H9 (cell line): ENCODE data around the gene SPDEF. TPM values are rescaled to one million over a fixed set of nuclear protein-coding genes. Genes with fewer than 3 reads are reported as not detected.

Source experiments
- DNase-seq: peaks from one replicate; pipeline ENCODE4 v3.0.0-alpha.2; 2017
- H2AFZ ChIP-seq: one replicate; pipeline ENCODE4 v1.6.1; 2013; ENCODE audit warnings: mild to moderate bottlenecking, low read length, control low read depth, moderate library complexity
- H2AK5ac ChIP-seq: 2 replicates; pipeline ENCODE4 v1.6.1; 2013; ENCODE audit warnings: low read length, control low read depth, mixed read lengths; ENCODE audit not compliant: insufficient read length
- H2BK120ac ChIP-seq: one replicate; pipeline ENCODE4 v1.6.1; 2013; ENCODE audit warnings: low read depth, mild to moderate bottlenecking, low read length, control low read depth, inconsistent platforms; ENCODE audit not compliant: poor library complexity, severe bottlenecking
- H2BK12ac ChIP-seq: 2 replicates; pipeline ENCODE4 v1.6.1; 2013; ENCODE audit warnings: low read length, control low read depth, mixed read lengths, low read depth; ENCODE audit not compliant: insufficient read length
- H2BK15ac ChIP-seq: 2 replicates; pipeline ENCODE4 v1.6.1; 2013; ENCODE audit warnings: low read depth, low read length, control low read depth
- H2BK20ac ChIP-seq: one replicate; pipeline ENCODE4 v1.6.1; 2013; ENCODE audit warnings: low read depth, mild to moderate bottlenecking, low read length, control low read depth, inconsistent platforms; ENCODE audit not compliant: poor library complexity, severe bottlenecking
- H2BK5ac ChIP-seq: 2 replicates; pipeline ENCODE4 v1.6.1; 2013; ENCODE audit warnings: low read length, control low read depth, mixed read lengths; ENCODE audit not compliant: insufficient read length
- H3K14ac ChIP-seq: 2 replicates; pipeline ENCODE4 v1.6.1; 2013; ENCODE audit warnings: low read length, control low read depth; ENCODE audit not compliant: insufficient read depth
- H3K18ac ChIP-seq: 2 replicates; pipeline ENCODE4 v1.6.1; 2013; ENCODE audit warnings: low read depth, mild to moderate bottlenecking, mixed read lengths, low read length, control low read depth; ENCODE audit not compliant: insufficient read length
- H3K23ac ChIP-seq: 2 replicates; pipeline ENCODE4 v1.6.1; 2013; ENCODE audit warnings: low read length, control low read depth, mixed read lengths, low read depth; ENCODE audit not compliant: insufficient read length
- H3K23me2 ChIP-seq: 2 replicates; pipeline ENCODE4 v1.6.1; 2013; ENCODE audit warnings: low read depth, mild to moderate bottlenecking, mixed read lengths, low read length, control low read depth; ENCODE audit not compliant: insufficient read length, poor library complexity, severe bottlenecking
- H3K27ac ChIP-seq: 2 replicates; pipeline ENCODE4 v1.5.1; 2013; ENCODE audit warnings: low read length, control low read depth, mixed read lengths, low read depth; ENCODE audit not compliant: insufficient read length
- H3K27me3 ChIP-seq: 2 replicates; pipeline ENCODE4 v1.6.1; 2013; ENCODE audit warnings: low read length, control low read depth, inconsistent platforms; ENCODE audit not compliant: insufficient read depth
- H3K4ac ChIP-seq: 2 replicates; pipeline ENCODE4 v1.6.1; 2013; ENCODE audit warnings: low read depth, mild to moderate bottlenecking, control low read depth, inconsistent platforms, low read length, moderate library complexity
- H3K4me1 ChIP-seq: 2 replicates; pipeline ENCODE4 v1.6.1; 2013; ENCODE audit warnings: low read length, control low read depth, inconsistent platforms; ENCODE audit not compliant: insufficient read depth
- H3K4me2 ChIP-seq: 2 replicates; pipeline ENCODE4 v1.6.1; 2013; ENCODE audit warnings: low read length, control low read depth, mixed read lengths; ENCODE audit not compliant: insufficient read length, insufficient read depth
- H3K56ac ChIP-seq: 2 replicates; pipeline ENCODE4 v1.6.1; 2013; ENCODE audit warnings: low read depth, mild to moderate bottlenecking, mixed read lengths, low read length, control low read depth; ENCODE audit not compliant: insufficient read length
- H3K79me1 ChIP-seq: 2 replicates; pipeline ENCODE4 v1.6.1; 2013; ENCODE audit warnings: low read depth, mild to moderate bottlenecking, moderate library complexity, low read length, control low read depth, inconsistent platforms; ENCODE audit not compliant: insufficient read depth, poor library complexity, severe bottlenecking
- H3K79me2 ChIP-seq: 2 replicates; pipeline ENCODE4 v1.6.1; 2013; ENCODE audit warnings: low read length, control low read depth, inconsistent platforms; ENCODE audit not compliant: insufficient read depth
- H3K9ac ChIP-seq: 2 replicates; pipeline ENCODE4 v1.6.1; 2013; ENCODE audit warnings: low read length, control low read depth, mixed read lengths; ENCODE audit not compliant: insufficient read length; ENCODE audit errors: extremely low read depth
- H3K9me3 ChIP-seq: one replicate; pipeline ENCODE4 v1.6.1; 2013; ENCODE audit warnings: low read depth, low read length, inconsistent platforms; ENCODE audit not compliant: control insufficient read depth
- H3T11ph ChIP-seq: one replicate; pipeline ENCODE4 v1.6.1; 2013; ENCODE audit warnings: mild to moderate bottlenecking, low read length, control low read depth, inconsistent platforms
- H4K20me1 ChIP-seq: one replicate; pipeline ENCODE4 v1.6.1; 2013; ENCODE audit not compliant: control insufficient read depth, insufficient read length, insufficient read depth
- H4K5ac ChIP-seq: 2 replicates; pipeline ENCODE4 v1.6.1; 2013; ENCODE audit warnings: low read depth, mild to moderate bottlenecking, mixed read lengths, low read length, control low read depth; ENCODE audit not compliant: insufficient read length
- H4K8ac ChIP-seq: replicated peaks from 2 replicates; pipeline ENCODE4 v1.6.1; 2013; ENCODE audit warnings: low read length, control low read depth, mixed read lengths, low read depth; ENCODE audit not compliant: insufficient read length
- H4K91ac ChIP-seq: 2 replicates; pipeline ENCODE4 v1.6.1; 2013; ENCODE audit warnings: low read depth, mild to moderate bottlenecking, moderate library complexity, mixed read lengths, low read length, control low read depth; ENCODE audit not compliant: insufficient read length
- H3K27ac Mint-ChIP-seq, 3 experiments: 2 replicates in 2 of 3; 3 replicates in 1 of 3; pipeline ENCODE4 v1.8.0; 2020 to 2021; ENCODE audit warnings: mixed read lengths in 3 of 3, mild to moderate bottlenecking in 1 of 3, moderate library complexity in 1 of 3
- H3K27me3 Mint-ChIP-seq: 2 replicates; pipeline ENCODE4 v1.8.0; 2021; ENCODE audit warnings: low read depth, mild to moderate bottlenecking, moderate library complexity, mixed read lengths
- H3K36me3 Mint-ChIP-seq, 3 experiments: 2 replicates in 2 of 3; 3 replicates in 1 of 3; pipeline ENCODE4 v1.8.0; 2020 to 2021; ENCODE audit warnings: low read depth in 3 of 3, mixed read lengths in 3 of 3; ENCODE audit not compliant: insufficient read depth in 1 of 3
- H3K4me1 Mint-ChIP-seq, 2 experiments: 2 replicates each; pipeline ENCODE4 v1.8.0; 2020; ENCODE audit warnings: mixed read lengths in 2 of 2
- H3K4me3 Mint-ChIP-seq, 2 experiments: 2 replicates in 1 of 2; 3 replicates in 1 of 2; pipeline ENCODE4 v1.8.0; 2020 to 2021; ENCODE audit warnings: mild to moderate bottlenecking in 2 of 2, mixed read lengths in 2 of 2, moderate library complexity in 1 of 2
- H3K9me3 Mint-ChIP-seq, 2 experiments: 2 replicates in 1 of 2; 3 replicates in 1 of 2; pipeline ENCODE4 v1.8.0; 2020; ENCODE audit warnings: mild to moderate bottlenecking in 2 of 2, mixed read lengths in 2 of 2, moderate library complexity in 1 of 2
- WGBS: extraction: QIAGEN DNeasy Blood & Tissue Kit; methylation state at CpG from one replicate; pipeline ENCODE4 v1.1.7; 2013; ENCODE audit warnings: missing lambda C conversion rate, low lambda C conversion rate, mixed read lengths; ENCODE audit not compliant: insufficient read length; ENCODE audit errors: extremely low coverage; 5-methylcytosine and 5-hydroxymethylcytosine counted together
- total RNA-seq: library from RNA; stranded (reverse); gene quantifications from 2 replicates; pipeline ENCODE4 v1.2.1, GENCODE V29; 2021
- TF ChIP-seq, protein P1 (sequence below): fragments of 200-600 bp; sonication (generic); conservative IDR thresholded peaks from 3 replicates; pipeline ENCODE4 v1.8.0; 2021; ENCODE audit warnings: antibody characterized with exemption, mild to moderate bottlenecking

SPDEF gene
- total RNA-seq, 1 experiment from 2014 or later: 0.15 TPM

DNA sequence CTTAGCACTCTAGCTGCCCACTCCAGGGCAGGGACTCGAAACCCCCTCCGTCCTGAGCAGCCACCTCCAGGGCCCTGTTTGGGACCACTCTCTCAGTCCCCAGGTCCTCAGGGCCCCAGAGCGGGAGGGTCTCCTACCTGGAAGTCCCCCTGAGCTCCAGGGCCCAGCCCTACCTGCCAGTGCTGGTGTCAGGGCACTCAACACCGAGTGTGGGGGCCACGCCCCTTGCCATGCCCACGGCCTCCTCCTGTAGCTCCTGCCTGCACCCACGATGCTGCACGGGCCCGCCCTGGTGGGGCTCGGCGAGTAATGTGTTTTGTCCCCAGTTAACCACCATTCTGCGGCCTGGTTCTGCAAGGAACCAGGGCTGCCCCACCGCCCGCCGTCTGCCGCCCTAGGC lies 21.5 kb downstream of the SPDEF start:
- H3K27me3 Mint-ChIP-seq: no peaks in the 10 kb centered on the region; the same call in 1 of the 2 replicates
- WGBS: no CpG with 5 or more reads among the region's 16 CpGs

More for the DNA sequence above, 21.5 kb downstream of the SPDEF start:
- Histone ChIP-seq H4K5ac (no peak overlapping the region), H3K79me2 (no peaks in the 10 kb centered on the region), H2BK20ac (no peak overlapping the region), H2AFZ (no peak overlapping the region), H2BK5ac (no peak overlapping the region), H3K56ac (no peak overlapping the region), H4K8ac (no peak overlapping the region), H3K9me3 (no peaks in the 10 kb centered on the region), H4K91ac (no peak overlapping the region), H3K9ac (no peak overlapping the region), H2BK12ac (no peak overlapping the region), H2AK5ac (no peak overlapping the region), H3K4me2 (no peak overlapping the region), H3K4me1 (no peaks in the 10 kb centered on the region), H2BK120ac (no peak overlapping the region), H3K14ac (no peak overlapping the region; the same call in 1 of the 2 replicates), H3K23me2 (no peaks in the 10 kb centered on the region), H3K23ac (no peak overlapping the region), H3K79me1 (no peaks in the 10 kb centered on the region), H4K20me1 (no peaks in the 10 kb centered on the region), H2BK15ac (no peak overlapping the region), H3K27me3 (no peaks in the 10 kb centered on the region), H3K27ac (no peak overlapping the region), H3T11ph (no peak overlapping the region), H3K18ac (no peak overlapping the region), H3K4ac (no peak overlapping the region)
- H3K4me3 Mint-ChIP-seq: no peak overlapping the region
- H3K36me3 Mint-ChIP-seq: peaks cover 0 to 3% (median 0%) of the 10 kb centered on the region in 3 experiments; a peak in 2 of 7 replicates
- TF ChIP-seq, protein P1, sequence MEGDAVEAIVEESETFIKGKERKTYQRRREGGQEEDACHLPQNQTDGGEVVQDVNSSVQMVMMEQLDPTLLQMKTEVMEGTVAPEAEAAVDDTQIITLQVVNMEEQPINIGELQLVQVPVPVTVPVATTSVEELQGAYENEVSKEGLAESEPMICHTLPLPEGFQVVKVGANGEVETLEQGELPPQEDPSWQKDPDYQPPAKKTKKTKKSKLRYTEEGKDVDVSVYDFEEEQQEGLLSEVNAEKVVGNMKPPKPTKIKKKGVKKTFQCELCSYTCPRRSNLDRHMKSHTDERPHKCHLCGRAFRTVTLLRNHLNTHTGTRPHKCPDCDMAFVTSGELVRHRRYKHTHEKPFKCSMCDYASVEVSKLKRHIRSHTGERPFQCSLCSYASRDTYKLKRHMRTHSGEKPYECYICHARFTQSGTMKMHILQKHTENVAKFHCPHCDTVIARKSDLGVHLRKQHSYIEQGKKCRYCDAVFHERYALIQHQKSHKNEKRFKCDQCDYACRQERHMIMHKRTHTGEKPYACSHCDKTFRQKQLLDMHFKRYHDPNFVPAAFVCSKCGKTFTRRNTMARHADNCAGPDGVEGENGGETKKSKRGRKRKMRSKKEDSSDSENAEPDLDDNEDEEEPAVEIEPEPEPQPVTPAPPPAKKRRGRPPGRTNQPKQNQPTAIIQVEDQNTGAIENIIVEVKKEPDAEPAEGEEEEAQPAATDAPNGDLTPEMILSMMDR: no peak
- no peak overlapping the region for H3K27ac Mint-ChIP-seq
- H3K9me3 Mint-ChIP-seq: no peaks in the 10 kb centered on the region
- DNase-seq: no peak
- peaks cover 8 to 37% of the 10 kb centered on the region in 2 experiments for H3K4me1 Mint-ChIP-seq
